H9 (cell line): ENCODE measurements around the gene CPM. TPM values are rescaled to one million over a fixed set of nuclear protein-coding genes. Genes with fewer than 3 reads are reported as not detected.

Experiments
- DNase-seq: peaks from one replicate; pipeline ENCODE4 v3.0.0-alpha.2; 2017
- H2AFZ ChIP-seq: one replicate; pipeline ENCODE4 v1.6.1; 2013; ENCODE audit warnings: mild to moderate bottlenecking, low read length, control low read depth, moderate library complexity
- H2AK5ac ChIP-seq: 2 replicates; pipeline ENCODE4 v1.6.1; 2013; ENCODE audit warnings: low read length, control low read depth, mixed read lengths; ENCODE audit not compliant: insufficient read length
- H2BK120ac ChIP-seq: one replicate; pipeline ENCODE4 v1.6.1; 2013; ENCODE audit warnings: low read depth, mild to moderate bottlenecking, low read length, control low read depth, inconsistent platforms; ENCODE audit not compliant: poor library complexity, severe bottlenecking
- H2BK12ac ChIP-seq: 2 replicates; pipeline ENCODE4 v1.6.1; 2013; ENCODE audit warnings: low read length, control low read depth, mixed read lengths, low read depth; ENCODE audit not compliant: insufficient read length
- H2BK15ac ChIP-seq: 2 replicates; pipeline ENCODE4 v1.6.1; 2013; ENCODE audit warnings: low read depth, low read length, control low read depth
- H2BK20ac ChIP-seq: one replicate; pipeline ENCODE4 v1.6.1; 2013; ENCODE audit warnings: low read depth, mild to moderate bottlenecking, low read length, control low read depth, inconsistent platforms; ENCODE audit not compliant: poor library complexity, severe bottlenecking
- H2BK5ac ChIP-seq: 2 replicates; pipeline ENCODE4 v1.6.1; 2013; ENCODE audit warnings: low read length, control low read depth, mixed read lengths; ENCODE audit not compliant: insufficient read length
- H3K14ac ChIP-seq: 2 replicates; pipeline ENCODE4 v1.6.1; 2013; ENCODE audit warnings: low read length, control low read depth; ENCODE audit not compliant: insufficient read depth
- H3K18ac ChIP-seq: 2 replicates; pipeline ENCODE4 v1.6.1; 2013; ENCODE audit warnings: low read depth, mild to moderate bottlenecking, mixed read lengths, low read length, control low read depth; ENCODE audit not compliant: insufficient read length
- H3K23ac ChIP-seq: 2 replicates; pipeline ENCODE4 v1.6.1; 2013; ENCODE audit warnings: low read length, control low read depth, mixed read lengths, low read depth; ENCODE audit not compliant: insufficient read length
- H3K23me2 ChIP-seq: 2 replicates; pipeline ENCODE4 v1.6.1; 2013; ENCODE audit warnings: low read depth, mild to moderate bottlenecking, mixed read lengths, low read length, control low read depth; ENCODE audit not compliant: insufficient read length, poor library complexity, severe bottlenecking
- H3K27ac ChIP-seq: 2 replicates; pipeline ENCODE4 v1.5.1; 2013; ENCODE audit warnings: low read length, control low read depth, mixed read lengths, low read depth; ENCODE audit not compliant: insufficient read length
- H3K27me3 ChIP-seq: 2 replicates; pipeline ENCODE4 v1.6.1; 2013; ENCODE audit warnings: low read length, control low read depth, inconsistent platforms; ENCODE audit not compliant: insufficient read depth
- H3K4ac ChIP-seq: 2 replicates; pipeline ENCODE4 v1.6.1; 2013; ENCODE audit warnings: low read depth, mild to moderate bottlenecking, control low read depth, inconsistent platforms, low read length, moderate library complexity
- H3K4me1 ChIP-seq: 2 replicates; pipeline ENCODE4 v1.6.1; 2013; ENCODE audit warnings: low read length, control low read depth, inconsistent platforms; ENCODE audit not compliant: insufficient read depth
- H3K4me2 ChIP-seq: 2 replicates; pipeline ENCODE4 v1.6.1; 2013; ENCODE audit warnings: low read length, control low read depth, mixed read lengths; ENCODE audit not compliant: insufficient read length, insufficient read depth
- H3K56ac ChIP-seq: 2 replicates; pipeline ENCODE4 v1.6.1; 2013; ENCODE audit warnings: low read depth, mild to moderate bottlenecking, mixed read lengths, low read length, control low read depth; ENCODE audit not compliant: insufficient read length
- H3K79me1 ChIP-seq: 2 replicates; pipeline ENCODE4 v1.6.1; 2013; ENCODE audit warnings: low read depth, mild to moderate bottlenecking, moderate library complexity, low read length, control low read depth, inconsistent platforms; ENCODE audit not compliant: insufficient read depth, poor library complexity, severe bottlenecking
- H3K79me2 ChIP-seq: 2 replicates; pipeline ENCODE4 v1.6.1; 2013; ENCODE audit warnings: low read length, control low read depth, inconsistent platforms; ENCODE audit not compliant: insufficient read depth
- H3K9ac ChIP-seq: 2 replicates; pipeline ENCODE4 v1.6.1; 2013; ENCODE audit warnings: low read length, control low read depth, mixed read lengths; ENCODE audit not compliant: insufficient read length; ENCODE audit errors: extremely low read depth
- H3K9me3 ChIP-seq: one replicate; pipeline ENCODE4 v1.6.1; 2013; ENCODE audit warnings: low read depth, low read length, inconsistent platforms; ENCODE audit not compliant: control insufficient read depth
- H3T11ph ChIP-seq: one replicate; pipeline ENCODE4 v1.6.1; 2013; ENCODE audit warnings: mild to moderate bottlenecking, low read length, control low read depth, inconsistent platforms
- H4K20me1 ChIP-seq: one replicate; pipeline ENCODE4 v1.6.1; 2013; ENCODE audit not compliant: control insufficient read depth, insufficient read length, insufficient read depth
- H4K5ac ChIP-seq: 2 replicates; pipeline ENCODE4 v1.6.1; 2013; ENCODE audit warnings: low read depth, mild to moderate bottlenecking, mixed read lengths, low read length, control low read depth; ENCODE audit not compliant: insufficient read length
- H4K8ac ChIP-seq: replicated peaks from 2 replicates; pipeline ENCODE4 v1.6.1; 2013; ENCODE audit warnings: low read length, control low read depth, mixed read lengths, low read depth; ENCODE audit not compliant: insufficient read length
- H4K91ac ChIP-seq: 2 replicates; pipeline ENCODE4 v1.6.1; 2013; ENCODE audit warnings: low read depth, mild to moderate bottlenecking, moderate library complexity, mixed read lengths, low read length, control low read depth; ENCODE audit not compliant: insufficient read length
- H3K27ac Mint-ChIP-seq, 3 experiments: 2 replicates in 2 of 3; 3 replicates in 1 of 3; pipeline ENCODE4 v1.8.0; 2020 to 2021; ENCODE audit warnings: mixed read lengths in 3 of 3, mild to moderate bottlenecking in 1 of 3, moderate library complexity in 1 of 3
- H3K27me3 Mint-ChIP-seq: 2 replicates; pipeline ENCODE4 v1.8.0; 2021; ENCODE audit warnings: low read depth, mild to moderate bottlenecking, moderate library complexity, mixed read lengths
- H3K36me3 Mint-ChIP-seq, 3 experiments: 2 replicates in 2 of 3; 3 replicates in 1 of 3; pipeline ENCODE4 v1.8.0; 2020 to 2021; ENCODE audit warnings: low read depth in 3 of 3, mixed read lengths in 3 of 3; ENCODE audit not compliant: insufficient read depth in 1 of 3
- H3K4me1 Mint-ChIP-seq, 2 experiments: 2 replicates each; pipeline ENCODE4 v1.8.0; 2020; ENCODE audit warnings: mixed read lengths in 2 of 2
- H3K4me3 Mint-ChIP-seq, 2 experiments: 2 replicates in 1 of 2; 3 replicates in 1 of 2; pipeline ENCODE4 v1.8.0; 2020 to 2021; ENCODE audit warnings: mild to moderate bottlenecking in 2 of 2, mixed read lengths in 2 of 2, moderate library complexity in 1 of 2
- H3K9me3 Mint-ChIP-seq, 2 experiments: 2 replicates in 1 of 2; 3 replicates in 1 of 2; pipeline ENCODE4 v1.8.0; 2020; ENCODE audit warnings: mild to moderate bottlenecking in 2 of 2, mixed read lengths in 2 of 2, moderate library complexity in 1 of 2
- WGBS: extraction: QIAGEN DNeasy Blood & Tissue Kit; methylation state at CpG from one replicate; pipeline ENCODE4 v1.1.7; 2013; ENCODE audit warnings: missing lambda C conversion rate, low lambda C conversion rate, mixed read lengths; ENCODE audit not compliant: insufficient read length; ENCODE audit errors: extremely low coverage; 5-methylcytosine and 5-hydroxymethylcytosine counted together
- total RNA-seq: library from RNA; stranded (reverse); gene quantifications from 2 replicates; pipeline ENCODE4 v1.2.1, GENCODE V29; 2021
- TF ChIP-seq, protein P1 (sequence below): fragments of 200-600 bp; sonication (generic); conservative IDR thresholded peaks from 3 replicates; pipeline ENCODE4 v1.8.0; 2021; ENCODE audit warnings: antibody characterized with exemption, mild to moderate bottlenecking

The CPM gene
- total RNA-seq, 1 experiment from 2014 or later: 1.2 TPM

DNA sequence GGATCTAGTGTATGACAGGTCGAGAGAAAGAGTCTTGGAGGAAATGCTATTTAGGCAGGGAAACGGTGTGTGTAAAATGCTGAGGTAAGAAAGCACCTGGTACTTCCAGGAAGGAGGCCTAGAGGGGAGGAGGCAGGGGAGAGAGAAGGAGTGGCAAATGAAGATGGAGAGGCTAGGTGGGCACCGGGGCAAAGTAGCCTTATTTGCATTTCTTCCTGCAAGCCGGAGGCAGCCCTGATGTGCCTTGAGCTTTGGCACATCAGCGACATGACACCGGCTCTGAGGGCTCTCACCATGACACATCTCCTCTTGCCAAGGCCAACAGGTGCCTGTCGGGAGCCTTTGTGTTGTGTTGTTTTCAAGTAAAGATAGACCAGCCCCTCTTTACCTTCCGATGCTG, 61.6 kb downstream of the CPM start:
- no peaks in the 10 kb centered on the region for H3K9me3 Mint-ChIP-seq
- Histone ChIP-seq H3K79me1 (no peaks in the 10 kb centered on the region), H3K18ac (no peak overlapping the region), H3K9me3 (no peaks in the 10 kb centered on the region), H4K20me1 (no peaks in the 10 kb centered on the region), H3K23ac (no peak overlapping the region), H3K79me2 (no peaks in the 10 kb centered on the region), H2BK15ac (no peak overlapping the region), H3T11ph (no peak overlapping the region), H3K56ac (no peak overlapping the region), H2AFZ (no peak overlapping the region), H2BK120ac (no peak overlapping the region), H4K8ac (no peak overlapping the region), H3K27ac (no peak overlapping the region), H3K14ac (no peak overlapping the region), H2BK12ac (no peak overlapping the region), H2BK20ac (no peak overlapping the region), H2BK5ac (no peak overlapping the region), H3K9ac (no peak overlapping the region), H4K91ac (no peak overlapping the region), H3K4me2 (no peak overlapping the region), H2AK5ac (no peak overlapping the region), H3K4ac (no peak overlapping the region), H3K27me3 (no peaks in the 10 kb centered on the region), H3K23me2 (no peaks in the 10 kb centered on the region), H3K4me1 (no peaks in the 10 kb centered on the region; the same call in 1 of the 2 replicates), H4K5ac (no peak overlapping the region)
- WGBS: no CpG with 5 or more reads among the region's 8 CpGs
- no peaks in the 10 kb centered on the region for H3K36me3 Mint-ChIP-seq
- no peaks in the 10 kb centered on the region for H3K27me3 Mint-ChIP-seq
- peaks cover 10 to 13% of the 10 kb centered on the region in 2 experiments for H3K4me1 Mint-ChIP-seq
- TF ChIP-seq, protein P1, sequence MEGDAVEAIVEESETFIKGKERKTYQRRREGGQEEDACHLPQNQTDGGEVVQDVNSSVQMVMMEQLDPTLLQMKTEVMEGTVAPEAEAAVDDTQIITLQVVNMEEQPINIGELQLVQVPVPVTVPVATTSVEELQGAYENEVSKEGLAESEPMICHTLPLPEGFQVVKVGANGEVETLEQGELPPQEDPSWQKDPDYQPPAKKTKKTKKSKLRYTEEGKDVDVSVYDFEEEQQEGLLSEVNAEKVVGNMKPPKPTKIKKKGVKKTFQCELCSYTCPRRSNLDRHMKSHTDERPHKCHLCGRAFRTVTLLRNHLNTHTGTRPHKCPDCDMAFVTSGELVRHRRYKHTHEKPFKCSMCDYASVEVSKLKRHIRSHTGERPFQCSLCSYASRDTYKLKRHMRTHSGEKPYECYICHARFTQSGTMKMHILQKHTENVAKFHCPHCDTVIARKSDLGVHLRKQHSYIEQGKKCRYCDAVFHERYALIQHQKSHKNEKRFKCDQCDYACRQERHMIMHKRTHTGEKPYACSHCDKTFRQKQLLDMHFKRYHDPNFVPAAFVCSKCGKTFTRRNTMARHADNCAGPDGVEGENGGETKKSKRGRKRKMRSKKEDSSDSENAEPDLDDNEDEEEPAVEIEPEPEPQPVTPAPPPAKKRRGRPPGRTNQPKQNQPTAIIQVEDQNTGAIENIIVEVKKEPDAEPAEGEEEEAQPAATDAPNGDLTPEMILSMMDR: no peak
- H3K27ac Mint-ChIP-seq: no peak overlapping the region; a peak in 1 of 7 replicates
- DNase-seq: no peak
- H3K4me3 Mint-ChIP-seq: no peak overlapping the region
